GM23338 (cell line): ENCODE results near the gene PDK4. TPM values are rescaled to one million over a fixed set of nuclear protein-coding genes. Genes with fewer than 3 reads are reported as not detected.

Experiments
- ATAC-seq: fragments of 200-7000 bp; cut with Tn5 transposase; 3 replicates; pipeline ENCODE4 v1.9.1; 2020
- DNase-seq: peaks from one replicate; pipeline ENCODE4 v3.0.0-alpha.2; 2015; ENCODE audit warnings: low spot score
- H2AFZ ChIP-seq: fragments of 200-600 bp; sonication (generic); 2 replicates; pipeline ENCODE4 v1.8.0; 2016; ENCODE audit warnings: antibody characterized with exemption, mild to moderate bottlenecking, moderate library complexity
- H3F3A ChIP-seq: fragments of 200-600 bp; sonication (generic); replicated peaks from 2 replicates; pipeline ENCODE4 v1.8.0; 2017; ENCODE audit warnings: antibody characterized with exemption, mixed run types, low read depth
- H3K27ac ChIP-seq: fragments of 200-600 bp; sonication (generic); 2 replicates; pipeline ENCODE4 v1.6.1; 2016; ENCODE audit warnings: low read depth
- H3K27me3 ChIP-seq: fragments of 200-600 bp; sonication (generic); 2 replicates; pipeline ENCODE4 v1.8.0; 2016; ENCODE audit warnings: mild to moderate bottlenecking, mixed run types, moderate library complexity; ENCODE audit not compliant: insufficient read depth
- H3K36me3 ChIP-seq: fragments of 200-600 bp; sonication (generic); 2 replicates; pipeline ENCODE4 v1.8.0; 2016; ENCODE audit warnings: mild to moderate bottlenecking; ENCODE audit not compliant: insufficient read depth
- H3K4me1 ChIP-seq: fragments of 200-600 bp; sonication (generic); 2 replicates; pipeline ENCODE4 v1.8.0; 2016; ENCODE audit warnings: mild to moderate bottlenecking, moderate library complexity; ENCODE audit not compliant: insufficient read depth
- H3K4me2 ChIP-seq: fragments of 200-600 bp; sonication (generic); 2 replicates; pipeline ENCODE4 v1.7.1; 2017; ENCODE audit warnings: mixed run types
- H3K4me3 ChIP-seq: fragments of 200-600 bp; sonication (generic); 2 replicates; pipeline ENCODE4 v1.6.1; 2016; ENCODE audit warnings: mixed run types
- H3K79me2 ChIP-seq: fragments of 200-600 bp; sonication (generic); replicated peaks from 2 replicates; pipeline ENCODE4 v1.8.0; 2017; ENCODE audit warnings: mild to moderate bottlenecking; ENCODE audit not compliant: insufficient read depth
- H3K9me2 ChIP-seq: fragments of 200-600 bp; sonication (generic); 2 replicates; pipeline ENCODE4 v1.8.0; 2017; ENCODE audit not compliant: insufficient read depth
- H4K20me1 ChIP-seq: fragments of 200-600 bp; sonication (generic); replicated peaks from 2 replicates; pipeline ENCODE4 v1.8.0; 2017; ENCODE audit warnings: mild to moderate bottlenecking; ENCODE audit not compliant: insufficient read depth
- H3K27ac Mint-ChIP-seq: 2 replicates; pipeline ENCODE4 v1.8.0; 2020; ENCODE audit warnings: inconsistent platforms, mild to moderate bottlenecking, moderate library complexity, mixed read lengths
- H3K27me3 Mint-ChIP-seq: 3 replicates; pipeline ENCODE4 v1.8.0; 2022; ENCODE audit warnings: low read depth, mild to moderate bottlenecking, moderate library complexity, mixed read lengths, inconsistent platforms; ENCODE audit not compliant: insufficient read depth, poor library complexity
- H3K36me3 Mint-ChIP-seq: 3 replicates; pipeline ENCODE4 v1.8.0; 2021; ENCODE audit warnings: low read depth, mild to moderate bottlenecking, inconsistent platforms, moderate library complexity, mixed read lengths
- H3K4me1 Mint-ChIP-seq: 3 replicates; pipeline ENCODE4 v1.8.0; 2020; ENCODE audit warnings: mild to moderate bottlenecking, inconsistent platforms, mixed read lengths
- H3K4me3 Mint-ChIP-seq: 3 replicates; pipeline ENCODE4 v1.8.0; 2021; ENCODE audit warnings: moderate library complexity, mild to moderate bottlenecking, inconsistent platforms, mixed read lengths
- H3K9me3 Mint-ChIP-seq: 3 replicates; pipeline ENCODE4 v1.8.0; 2020; ENCODE audit warnings: moderate library complexity, mild to moderate bottlenecking, inconsistent platforms, mixed read lengths
- CREB1 ChIP-seq: fragments of 250-450 bp; sonication (Bioruptor Pico); IDR thresholded peaks from 2 replicates; pipeline ENCODE4 v1.5.0; 2020; ENCODE audit warnings: low read depth, mild to moderate bottlenecking, moderate library complexity
- EZH2phosphoT487 ChIP-seq: fragments of 200-600 bp; sonication (generic); IDR thresholded peaks from one replicate; pipeline ENCODE4 v1.8.1; 2018; ENCODE audit warnings: antibody characterized with exemption; ENCODE audit not compliant: unreplicated experiment
- NANOG ChIP-seq: IDR thresholded peaks from 2 replicates; pipeline ENCODE4 v1.6.1; 2016; ENCODE audit warnings: antibody characterized with exemption, borderline replicate concordance
- POLR2AphosphoS5 ChIP-seq: IDR thresholded peaks from 2 replicates; pipeline ENCODE4 v1.6.1; 2016; ENCODE audit warnings: antibody characterized with exemption, low read depth
- ZNF114 ChIP-seq: fragments of 250-450 bp; sonication (Bioruptor Pico); IDR thresholded peaks from 2 replicates; pipeline ENCODE4 v1.5.0; 2020; ENCODE audit warnings: mild to moderate bottlenecking, moderate library complexity
- ZNF331 ChIP-seq: fragments of 250-450 bp; sonication (Bioruptor Pico); IDR thresholded peaks from 2 replicates; pipeline ENCODE4 v1.5.0; 2020; ENCODE audit warnings: low read depth, mild to moderate bottlenecking, moderate library complexity
- long read RNA-seq: library from polyadenylated mRNA; unstranded; transcript quantifications from one replicate; pipeline ENCODE4 v2.0.0, GENCODE V29; 2020; ENCODE audit not compliant: unreplicated experiment
- polyA plus RNA-seq: library from polyadenylated mRNA; unstranded; fragments of >200 nt; fragmentation: Nextera tagmentation; extraction: Ambion mirVana; gene quantifications from 2 replicates; pipeline ENCODE4 v1.2.1, GENCODE V29; 2016
- total RNA-seq: library from RNA; depleted of rRNA; stranded (reverse); fragments of >200 nt; shearing (Covaris generic); gene quantifications from 2 replicates; pipeline ENCODE4 v1.2.3, GENCODE V29; 2014; rRNA removed
- TF ChIP-seq, protein P1 (sequence below): IDR thresholded peaks from one replicate; pipeline ENCODE4 v1.6.1; 2018; ENCODE audit warnings: antibody characterized with exemption; ENCODE audit not compliant: unreplicated experiment
- TF ChIP-seq, protein P2 (sequence below): fragments of 250-450 bp; sonication (Bioruptor Pico); IDR thresholded peaks from 2 replicates; pipeline ENCODE4 v1.5.0; 2020; ENCODE audit warnings: mild to moderate bottlenecking, moderate library complexity
- TF ChIP-seq, protein P3 (sequence below): IDR thresholded peaks from 2 replicates; pipeline ENCODE4 v1.6.1; 2016; ENCODE audit warnings: antibody characterized with exemption

PDK4 gene
- total RNA-seq (0.12 TPM in 1 of 2 replicates, not detected in the other), polyA plus RNA-seq (0.07 and 0.32 TPM in 2 replicates)
- long read RNA-seq = 0 reads

DNA sequence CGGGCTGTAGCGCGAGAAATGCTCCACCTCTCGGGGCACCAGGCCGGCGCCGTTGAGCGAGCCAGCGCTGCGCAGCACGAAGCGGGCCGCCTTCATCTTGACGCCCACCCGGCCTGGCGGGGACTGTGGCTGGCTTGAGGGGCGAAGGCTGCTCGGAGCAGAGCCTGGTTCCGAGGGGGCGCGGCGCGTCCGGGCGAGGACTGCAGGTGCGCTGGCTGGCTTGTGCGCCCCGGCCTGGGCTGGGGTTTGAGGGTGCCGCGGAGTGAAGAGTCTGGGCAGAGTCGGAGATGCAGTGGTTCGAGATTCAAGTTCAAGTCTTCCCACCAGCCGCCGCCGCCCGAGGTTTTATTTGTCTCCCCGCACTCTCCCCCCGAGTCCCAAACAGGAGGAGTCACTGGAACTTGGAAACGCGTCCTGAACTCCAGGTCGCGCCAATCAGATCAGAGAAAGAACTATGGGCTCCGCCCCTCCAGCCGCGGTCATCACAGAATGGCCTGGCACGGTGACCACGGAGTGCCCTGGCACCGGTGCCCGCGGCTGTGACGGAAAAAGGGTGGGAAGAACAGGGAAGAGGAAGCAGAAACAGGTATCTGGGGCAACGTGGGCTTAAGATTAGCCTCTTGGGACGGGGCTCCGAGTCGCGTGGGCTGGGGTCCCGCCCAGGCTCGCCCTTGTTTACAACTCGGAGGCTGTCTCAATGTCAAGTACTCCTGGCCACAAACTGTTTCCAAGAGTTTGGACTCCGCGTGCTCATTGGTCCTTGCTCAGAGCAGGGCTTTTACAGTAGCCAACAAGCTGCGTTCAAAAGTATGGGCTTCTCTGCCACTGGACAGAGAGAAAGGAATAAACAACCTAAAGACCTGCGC is at the start of gene PDK4:
Gene PDK4 (minus strand): TSS at position 319 of the 866 bp plus-strand sequence. CDS start 223 bp downstream, at position 96.
- DNase-seq = peak; percentile 80
- H3K27ac Mint-ChIP-seq = no peak within 1 kb of the TSS; the same call in 1 of the 2 replicates
- H3K27me3 Mint-ChIP-seq = peaks cover 21% of the 10 kb centered on the region
- no peaks in the 10 kb centered on the region for H3K79me2 ChIP-seq
- H3K4me3 Mint-ChIP-seq = peak within 1 kb of the TSS; percentile 89
- no peaks in the 10 kb centered on the region; the same call in 2 of the 3 replicates for H3K36me3 Mint-ChIP-seq
- H3K9me2 ChIP-seq = no peaks in the 10 kb centered on the region
- peak; percentile 29; the same call in 1 of the 2 replicates for TF ChIP-seq CREB1 (CRISPR knock-in tag)
- TF ChIP-seq, protein P1, sequence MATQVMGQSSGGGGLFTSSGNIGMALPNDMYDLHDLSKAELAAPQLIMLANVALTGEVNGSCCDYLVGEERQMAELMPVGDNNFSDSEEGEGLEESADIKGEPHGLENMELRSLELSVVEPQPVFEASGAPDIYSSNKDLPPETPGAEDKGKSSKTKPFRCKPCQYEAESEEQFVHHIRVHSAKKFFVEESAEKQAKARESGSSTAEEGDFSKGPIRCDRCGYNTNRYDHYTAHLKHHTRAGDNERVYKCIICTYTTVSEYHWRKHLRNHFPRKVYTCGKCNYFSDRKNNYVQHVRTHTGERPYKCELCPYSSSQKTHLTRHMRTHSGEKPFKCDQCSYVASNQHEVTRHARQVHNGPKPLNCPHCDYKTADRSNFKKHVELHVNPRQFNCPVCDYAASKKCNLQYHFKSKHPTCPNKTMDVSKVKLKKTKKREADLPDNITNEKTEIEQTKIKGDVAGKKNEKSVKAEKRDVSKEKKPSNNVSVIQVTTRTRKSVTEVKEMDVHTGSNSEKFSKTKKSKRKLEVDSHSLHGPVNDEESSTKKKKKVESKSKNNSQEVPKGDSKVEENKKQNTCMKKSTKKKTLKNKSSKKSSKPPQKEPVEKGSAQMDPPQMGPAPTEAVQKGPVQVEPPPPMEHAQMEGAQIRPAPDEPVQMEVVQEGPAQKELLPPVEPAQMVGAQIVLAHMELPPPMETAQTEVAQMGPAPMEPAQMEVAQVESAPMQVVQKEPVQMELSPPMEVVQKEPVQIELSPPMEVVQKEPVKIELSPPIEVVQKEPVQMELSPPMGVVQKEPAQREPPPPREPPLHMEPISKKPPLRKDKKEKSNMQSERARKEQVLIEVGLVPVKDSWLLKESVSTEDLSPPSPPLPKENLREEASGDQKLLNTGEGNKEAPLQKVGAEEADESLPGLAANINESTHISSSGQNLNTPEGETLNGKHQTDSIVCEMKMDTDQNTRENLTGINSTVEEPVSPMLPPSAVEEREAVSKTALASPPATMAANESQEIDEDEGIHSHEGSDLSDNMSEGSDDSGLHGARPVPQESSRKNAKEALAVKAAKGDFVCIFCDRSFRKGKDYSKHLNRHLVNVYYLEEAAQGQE = no peak
- H3K4me2 ChIP-seq = peak within 1 kb of the TSS; percentile 83
- H3K36me3 ChIP-seq = no peaks in the 10 kb centered on the region
- peaks cover 8% of the 10 kb centered on the region for H3K4me1 Mint-ChIP-seq
- H3K4me3 ChIP-seq = peak within 1 kb of the TSS; percentile 84
- peaks cover 27% of the 10 kb centered on the region for H3K27me3 ChIP-seq
- peak; percentile 90 for ATAC-seq
- H3K4me1 ChIP-seq = peaks cover 5% of the 10 kb centered on the region; the same call in 1 of the 2 replicates
- H3K9me3 Mint-ChIP-seq = no peaks in the 10 kb centered on the region
- peak within 1 kb of the TSS; percentile 94 for H2AFZ ChIP-seq
- H3K27ac ChIP-seq = no peak within 1 kb of the TSS
- no peaks in the 10 kb centered on the region for H3F3A ChIP-seq
- no peaks in the 10 kb centered on the region for H4K20me1 ChIP-seq

DNA sequence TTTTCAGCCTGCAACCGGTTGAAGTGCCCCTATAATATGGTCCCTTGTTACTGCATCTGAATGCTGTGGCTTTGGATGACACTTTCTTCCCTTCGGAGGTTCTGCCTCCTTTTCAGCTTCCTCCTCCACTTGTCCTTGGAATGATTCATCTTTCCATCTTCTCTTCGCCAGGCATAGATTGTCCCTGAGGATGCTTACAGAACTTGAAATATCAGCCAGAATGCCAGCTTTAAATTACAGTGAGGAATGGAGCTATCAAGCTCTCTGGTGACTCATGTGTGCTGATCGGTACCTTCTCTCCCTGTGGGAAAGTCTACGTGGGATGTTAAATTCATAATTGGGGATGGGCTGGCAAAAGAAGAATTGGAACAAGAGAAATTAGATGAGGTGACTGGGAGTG is 45.9 kb upstream of the PDK4 start:
- Histone ChIP-seq H4K20me1 (no peaks in the 10 kb centered on the region), H3K4me1 (no peaks in the 10 kb centered on the region), H2AFZ (0 out of 2 replicates have a peak overlapping the region, but pooled peaks have one; percentile 7), H3K4me3 (no peak overlapping the region), H3K27ac (no peak overlapping the region), H3K9me2 (no peaks in the 10 kb centered on the region), H3K4me2 (no peak overlapping the region), H3F3A (no peaks in the 10 kb centered on the region), H3K36me3 (no peaks in the 10 kb centered on the region), H3K27me3 (no peaks in the 10 kb centered on the region), H3K79me2 (no peaks in the 10 kb centered on the region)
- TF ChIP-seq, protein P2, sequence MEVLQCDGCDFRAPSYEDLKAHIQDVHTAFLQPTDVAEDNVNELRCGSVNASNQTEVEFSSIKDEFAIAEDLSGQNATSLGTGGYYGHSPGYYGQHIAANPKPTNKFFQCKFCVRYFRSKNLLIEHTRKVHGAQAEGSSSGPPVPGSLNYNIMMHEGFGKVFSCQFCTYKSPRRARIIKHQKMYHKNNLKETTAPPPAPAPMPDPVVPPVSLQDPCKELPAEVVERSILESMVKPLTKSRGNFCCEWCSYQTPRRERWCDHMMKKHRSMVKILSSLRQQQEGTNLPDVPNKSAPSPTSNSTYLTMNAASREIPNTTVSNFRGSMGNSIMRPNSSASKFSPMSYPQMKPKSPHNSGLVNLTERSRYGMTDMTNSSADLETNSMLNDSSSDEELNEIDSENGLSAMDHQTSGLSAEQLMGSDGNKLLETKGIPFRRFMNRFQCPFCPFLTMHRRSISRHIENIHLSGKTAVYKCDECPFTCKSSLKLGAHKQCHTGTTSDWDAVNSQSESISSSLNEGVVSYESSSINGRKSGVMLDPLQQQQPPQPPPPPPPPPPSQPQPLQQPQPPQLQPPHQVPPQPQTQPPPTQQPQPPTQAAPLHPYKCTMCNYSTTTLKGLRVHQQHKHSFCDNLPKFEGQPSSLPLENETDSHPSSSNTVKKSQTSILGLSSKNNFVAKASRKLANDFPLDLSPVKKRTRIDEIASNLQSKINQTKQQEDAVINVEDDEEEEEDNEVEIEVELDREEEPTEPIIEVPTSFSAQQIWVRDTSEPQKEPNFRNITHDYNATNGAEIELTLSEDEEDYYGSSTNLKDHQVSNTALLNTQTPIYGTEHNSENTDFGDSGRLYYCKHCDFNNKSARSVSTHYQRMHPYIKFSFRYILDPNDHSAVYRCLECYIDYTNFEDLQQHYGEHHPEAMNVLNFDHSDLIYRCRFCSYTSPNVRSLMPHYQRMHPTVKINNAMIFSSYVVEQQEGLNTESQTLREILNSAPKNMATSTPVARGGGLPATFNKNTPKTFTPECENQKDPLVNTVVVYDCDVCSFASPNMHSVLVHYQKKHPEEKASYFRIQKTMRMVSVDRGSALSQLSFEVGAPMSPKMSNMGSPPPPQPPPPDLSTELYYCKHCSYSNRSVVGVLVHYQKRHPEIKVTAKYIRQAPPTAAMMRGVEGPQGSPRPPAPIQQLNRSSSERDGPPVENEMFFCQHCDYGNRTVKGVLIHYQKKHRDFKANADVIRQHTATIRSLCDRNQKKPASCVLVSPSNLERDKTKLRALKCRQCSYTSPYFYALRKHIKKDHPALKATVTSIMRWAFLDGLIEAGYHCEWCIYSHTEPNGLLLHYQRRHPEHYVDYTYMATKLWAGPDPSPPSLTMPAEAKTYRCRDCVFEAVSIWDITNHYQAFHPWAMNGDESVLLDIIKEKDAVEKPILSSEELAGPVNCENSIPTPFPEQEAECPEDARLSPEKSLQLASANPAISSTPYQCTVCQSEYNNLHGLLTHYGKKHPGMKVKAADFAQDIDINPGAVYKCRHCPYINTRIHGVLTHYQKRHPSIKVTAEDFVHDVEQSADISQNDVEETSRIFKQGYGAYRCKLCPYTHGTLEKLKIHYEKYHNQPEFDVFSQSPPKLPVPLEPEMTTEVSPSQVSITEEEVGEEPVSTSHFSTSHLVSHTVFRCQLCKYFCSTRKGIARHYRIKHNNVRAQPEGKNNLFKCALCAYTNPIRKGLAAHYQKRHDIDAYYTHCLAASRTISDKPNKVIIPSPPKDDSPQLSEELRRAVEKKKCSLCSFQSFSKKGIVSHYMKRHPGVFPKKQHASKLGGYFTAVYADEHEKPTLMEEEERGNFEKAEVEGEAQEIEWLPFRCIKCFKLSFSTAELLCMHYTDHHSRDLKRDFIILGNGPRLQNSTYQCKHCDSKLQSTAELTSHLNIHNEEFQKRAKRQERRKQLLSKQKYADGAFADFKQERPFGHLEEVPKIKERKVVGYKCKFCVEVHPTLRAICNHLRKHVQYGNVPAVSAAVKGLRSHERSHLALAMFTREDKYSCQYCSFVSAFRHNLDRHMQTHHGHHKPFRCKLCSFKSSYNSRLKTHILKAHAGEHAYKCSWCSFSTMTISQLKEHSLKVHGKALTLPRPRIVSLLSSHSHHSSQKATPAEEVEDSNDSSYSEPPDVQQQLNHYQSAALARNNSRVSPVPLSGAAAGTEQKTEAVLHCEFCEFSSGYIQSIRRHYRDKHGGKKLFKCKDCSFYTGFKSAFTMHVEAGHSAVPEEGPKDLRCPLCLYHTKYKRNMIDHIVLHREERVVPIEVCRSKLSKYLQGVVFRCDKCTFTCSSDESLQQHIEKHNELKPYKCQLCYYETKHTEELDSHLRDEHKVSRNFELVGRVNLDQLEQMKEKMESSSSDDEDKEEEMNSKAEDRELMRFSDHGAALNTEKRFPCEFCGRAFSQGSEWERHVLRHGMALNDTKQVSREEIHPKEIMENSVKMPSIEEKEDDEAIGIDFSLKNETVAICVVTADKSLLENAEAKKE (CRISPR knock-in tag) = no peak
- TF ChIP-seq NANOG (no peak), EZH2phosphoT487 (no peak), ZNF331 (CRISPR knock-in tag) (no peak), POLR2AphosphoS5 (no peak), ZNF114 (CRISPR knock-in tag) (no peak), CREB1 (CRISPR knock-in tag) (no peak)
- TF ChIP-seq, protein P3, sequence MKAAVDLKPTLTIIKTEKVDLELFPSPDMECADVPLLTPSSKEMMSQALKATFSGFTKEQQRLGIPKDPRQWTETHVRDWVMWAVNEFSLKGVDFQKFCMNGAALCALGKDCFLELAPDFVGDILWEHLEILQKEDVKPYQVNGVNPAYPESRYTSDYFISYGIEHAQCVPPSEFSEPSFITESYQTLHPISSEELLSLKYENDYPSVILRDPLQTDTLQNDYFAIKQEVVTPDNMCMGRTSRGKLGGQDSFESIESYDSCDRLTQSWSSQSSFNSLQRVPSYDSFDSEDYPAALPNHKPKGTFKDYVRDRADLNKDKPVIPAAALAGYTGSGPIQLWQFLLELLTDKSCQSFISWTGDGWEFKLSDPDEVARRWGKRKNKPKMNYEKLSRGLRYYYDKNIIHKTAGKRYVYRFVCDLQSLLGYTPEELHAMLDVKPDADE = no peak
- Mint-ChIP-seq H3K36me3 (no peaks in the 10 kb centered on the region), H3K27ac (no peak overlapping the region), H3K9me3 (no peaks in the 10 kb centered on the region), H3K27me3 (no peaks in the 10 kb centered on the region), H3K4me1 (peaks cover 4% of the 10 kb centered on the region; the same call in 2 of the 3 replicates), H3K4me3 (no peak overlapping the region)
- DNase-seq (no peak), ATAC-seq (no peak)
